Astrocyte of the cerebellum (primary cell): Measurements from ENCODE around the gene ARHGEF7.

Experiments used
- DNase-seq: peaks from one replicate; pipeline ENCODE4 v3.0.0-alpha.2; 2011; ENCODE audit warnings: low read depth
- H3K4me3 ChIP-seq: 2 replicates; pipeline ENCODE4 v1.5.1; 2011; ENCODE audit warnings: mild to moderate bottlenecking, low read depth, low read length, moderate library complexity
- in situ Hi-C: cut with HindIII; loops from 2 replicates; pipeline ENCODE4 v1.10.0; 2017; ENCODE audit warnings: low sequenced_read_pairs
- TF ChIP-seq, protein P1 (sequence below): IDR thresholded peaks from 2 replicates; pipeline ENCODE4 v1.5.1; 2012; ENCODE audit warnings: low read length, low read depth, moderate library complexity, mild to moderate bottlenecking; ENCODE audit errors: missing control alignments

The ARHGEF7 gene

DNA sequence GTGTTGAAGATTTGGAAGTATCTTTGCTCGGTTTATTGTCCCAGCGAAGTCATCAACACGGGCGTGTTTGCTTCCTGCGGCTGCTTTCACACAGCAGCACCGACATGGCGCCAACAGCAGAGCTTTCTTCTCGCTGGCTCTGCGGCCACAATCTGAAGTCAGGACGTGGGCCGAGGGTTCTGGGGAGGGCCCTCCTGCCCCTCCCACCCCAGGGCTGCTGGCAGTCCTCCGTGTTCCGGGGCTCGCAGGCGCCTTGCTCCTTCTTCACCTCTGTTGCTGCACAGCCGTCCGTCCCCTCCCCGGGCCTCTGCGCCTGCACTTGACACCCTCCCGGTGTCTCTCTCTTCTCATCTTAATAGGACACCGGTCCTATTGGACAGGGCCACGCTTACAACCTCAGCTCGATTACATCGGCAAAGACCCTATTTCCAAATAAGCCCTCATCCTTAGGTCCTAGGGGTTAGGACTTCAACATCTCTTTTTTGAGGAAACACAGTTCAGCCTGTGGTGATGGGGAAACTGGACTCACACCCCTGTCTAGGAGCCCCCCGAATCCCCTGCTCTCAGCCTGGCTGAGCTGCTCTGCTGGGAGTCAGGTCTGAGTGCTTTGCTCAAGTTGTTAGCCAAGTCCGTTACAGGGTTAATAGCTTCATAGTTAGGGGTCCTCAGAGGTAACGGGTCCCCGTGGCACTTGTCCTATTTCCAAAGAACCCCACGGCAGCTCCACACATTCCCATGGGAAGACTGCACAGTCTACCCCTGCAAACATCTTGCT is 202.6 kb downstream of the ARHGEF7 start:
- TF ChIP-seq, protein P1, sequence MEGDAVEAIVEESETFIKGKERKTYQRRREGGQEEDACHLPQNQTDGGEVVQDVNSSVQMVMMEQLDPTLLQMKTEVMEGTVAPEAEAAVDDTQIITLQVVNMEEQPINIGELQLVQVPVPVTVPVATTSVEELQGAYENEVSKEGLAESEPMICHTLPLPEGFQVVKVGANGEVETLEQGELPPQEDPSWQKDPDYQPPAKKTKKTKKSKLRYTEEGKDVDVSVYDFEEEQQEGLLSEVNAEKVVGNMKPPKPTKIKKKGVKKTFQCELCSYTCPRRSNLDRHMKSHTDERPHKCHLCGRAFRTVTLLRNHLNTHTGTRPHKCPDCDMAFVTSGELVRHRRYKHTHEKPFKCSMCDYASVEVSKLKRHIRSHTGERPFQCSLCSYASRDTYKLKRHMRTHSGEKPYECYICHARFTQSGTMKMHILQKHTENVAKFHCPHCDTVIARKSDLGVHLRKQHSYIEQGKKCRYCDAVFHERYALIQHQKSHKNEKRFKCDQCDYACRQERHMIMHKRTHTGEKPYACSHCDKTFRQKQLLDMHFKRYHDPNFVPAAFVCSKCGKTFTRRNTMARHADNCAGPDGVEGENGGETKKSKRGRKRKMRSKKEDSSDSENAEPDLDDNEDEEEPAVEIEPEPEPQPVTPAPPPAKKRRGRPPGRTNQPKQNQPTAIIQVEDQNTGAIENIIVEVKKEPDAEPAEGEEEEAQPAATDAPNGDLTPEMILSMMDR: no peak
- in situ Hi-C loops: no loop called here
- DNase-seq: no peak
- H3K4me3 ChIP-seq: no peak overlapping the region

DNA sequence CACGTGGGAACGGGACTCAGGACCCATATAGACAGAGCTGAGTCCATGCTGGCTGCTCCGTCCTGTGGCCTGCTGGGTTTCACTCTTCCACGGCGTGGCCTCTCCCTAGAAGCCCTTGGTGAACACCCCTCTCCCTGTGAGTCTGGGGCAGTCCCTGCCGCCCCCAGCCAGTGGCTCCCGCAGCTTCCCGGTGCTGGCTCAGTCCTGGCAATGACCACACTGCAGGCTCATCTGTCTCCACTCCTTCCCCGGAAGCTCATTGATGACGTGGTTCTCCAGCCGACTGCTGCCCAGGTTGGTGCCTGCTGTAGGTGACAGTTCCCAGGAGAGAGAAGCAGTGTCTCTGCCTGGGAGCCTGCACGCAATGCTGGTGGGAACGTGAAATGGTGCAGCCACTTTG is 203.3 kb downstream of the ARHGEF7 start:
- DNase-seq: no peak
- in situ Hi-C loops: no loop called here
- no peak overlapping the region for H3K4me3 ChIP-seq
- TF ChIP-seq, protein P1: no peak

DNA sequence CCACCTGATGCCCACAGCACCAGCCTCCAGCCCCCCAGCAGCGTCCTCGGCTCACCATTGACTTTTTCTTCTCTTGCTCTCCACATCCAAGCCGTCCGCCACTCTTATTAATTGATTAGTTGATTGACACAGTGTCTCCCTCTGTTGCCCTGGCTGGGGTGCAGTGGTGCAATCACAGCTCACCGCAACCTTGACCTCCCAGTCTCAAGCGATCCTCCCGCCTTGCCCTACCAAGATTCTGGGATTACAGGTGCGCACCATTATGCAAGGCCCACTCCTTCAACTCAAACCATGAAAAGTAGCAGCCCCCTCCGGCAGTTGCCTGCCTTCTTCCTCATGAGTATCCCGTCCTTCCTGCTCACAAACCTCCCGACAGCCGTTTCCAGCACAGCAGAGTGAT is 204.4 kb downstream of the ARHGEF7 start:
- H3K4me3 ChIP-seq: no peak overlapping the region
- no peak for DNase-seq
- TF ChIP-seq, protein P1: no peak
- in situ Hi-C loops: no loop called here

DNA sequence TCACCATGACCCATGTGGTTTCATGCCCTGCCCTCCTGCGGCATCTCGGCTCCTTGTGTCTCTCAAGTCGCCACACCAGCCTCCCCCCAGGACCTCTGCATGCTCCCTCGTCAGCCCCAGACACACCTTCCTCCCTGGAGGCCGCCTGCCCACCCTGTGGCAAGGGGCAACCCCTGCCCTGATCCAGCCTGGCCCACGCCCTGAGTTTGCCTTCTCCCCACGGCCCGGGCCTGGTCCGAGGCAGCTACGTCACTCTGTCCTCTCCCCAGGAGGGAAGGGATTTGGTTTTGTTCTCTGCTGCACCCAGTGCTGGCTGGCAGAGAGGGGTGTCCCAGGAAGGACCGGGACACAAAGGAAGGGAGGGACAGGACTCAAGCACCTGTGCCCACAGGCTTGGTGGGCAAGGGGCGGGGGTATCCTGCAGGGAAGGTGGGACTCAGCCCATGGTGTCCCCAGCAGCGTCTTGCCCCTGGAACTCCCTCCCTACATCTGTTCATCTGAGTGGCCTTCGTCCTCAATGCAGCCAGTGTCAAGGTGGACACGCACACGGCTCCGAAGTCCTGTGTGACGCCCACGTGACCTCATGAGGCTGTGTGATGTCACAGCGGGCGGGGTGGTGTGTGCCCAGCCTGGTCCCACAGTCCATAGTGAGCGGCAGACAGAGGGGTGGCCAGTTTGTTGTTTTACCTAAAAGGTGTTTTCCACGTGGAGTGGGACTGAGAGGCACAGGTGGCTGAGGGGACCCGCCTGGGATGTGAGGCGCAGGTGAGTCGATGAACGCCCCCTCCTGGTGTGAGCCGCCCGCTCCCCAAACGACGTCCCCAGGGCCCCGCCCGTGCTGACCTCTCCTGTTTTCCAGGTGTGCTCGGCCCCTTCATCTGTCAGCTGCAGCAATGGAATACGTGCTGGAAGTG is 205.1 kb downstream of the ARHGEF7 start, which contains the start of gene TEX29:
TEX29 (plus strand) TSS at position 645 of the 914 bp plus-strand sequence; CDS start at position 894, 249 bp downstream.
- in situ Hi-C loops: no loop called here
- no peak within 1 kb of the TSS for H3K4me3 ChIP-seq
- TF ChIP-seq, protein P1: no peak
- DNase-seq: no peak

DNA sequence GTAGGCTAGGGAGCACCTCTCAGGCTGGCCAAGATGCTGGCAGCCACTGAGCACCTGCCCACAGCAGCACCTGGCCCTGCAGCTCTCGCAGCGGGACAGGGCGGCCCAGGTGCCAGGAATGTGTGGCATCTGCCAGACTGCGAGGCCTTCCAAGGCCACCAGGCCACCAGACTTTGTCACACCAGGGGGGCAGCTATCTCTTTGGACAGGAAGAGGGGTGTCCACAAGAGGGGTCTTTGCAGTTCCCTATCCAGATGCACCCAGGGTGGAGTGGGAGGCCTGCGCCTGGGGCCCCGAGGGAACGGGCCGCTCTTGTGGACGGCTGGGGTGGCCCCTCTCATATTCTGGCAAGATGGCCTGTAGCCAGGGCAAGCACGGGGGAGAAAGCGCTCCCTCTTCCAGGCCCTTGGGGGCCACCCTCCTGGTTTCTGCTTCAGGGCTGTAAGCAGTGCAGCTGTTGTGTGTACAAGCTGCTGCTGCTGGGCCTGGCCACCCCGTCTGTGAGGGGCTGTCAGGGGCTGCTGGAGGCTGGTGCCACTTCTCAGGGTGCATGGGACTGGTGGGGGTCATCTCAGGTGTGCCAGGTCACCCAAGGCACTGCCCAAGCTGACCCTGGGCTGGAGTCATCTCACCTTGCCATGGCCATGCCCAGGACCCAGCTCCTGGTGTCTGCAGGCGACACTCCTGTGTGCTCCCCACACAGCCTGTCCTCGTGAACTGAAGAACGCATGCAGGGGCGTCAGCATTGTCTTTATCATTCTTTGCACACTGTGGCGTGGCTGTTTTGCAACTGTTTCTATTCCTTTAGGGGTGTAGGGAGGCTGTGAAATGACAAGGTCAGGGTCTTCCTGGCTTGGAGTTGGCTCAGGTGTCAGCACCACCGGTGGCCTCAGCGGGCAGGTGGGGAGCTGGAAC is 207.1 kb downstream of the ARHGEF7 start:
- no peak for DNase-seq
- H3K4me3 ChIP-seq: no peak overlapping the region
- TF ChIP-seq, protein P1: no peak
- in situ Hi-C loops: no loop called here

DNA sequence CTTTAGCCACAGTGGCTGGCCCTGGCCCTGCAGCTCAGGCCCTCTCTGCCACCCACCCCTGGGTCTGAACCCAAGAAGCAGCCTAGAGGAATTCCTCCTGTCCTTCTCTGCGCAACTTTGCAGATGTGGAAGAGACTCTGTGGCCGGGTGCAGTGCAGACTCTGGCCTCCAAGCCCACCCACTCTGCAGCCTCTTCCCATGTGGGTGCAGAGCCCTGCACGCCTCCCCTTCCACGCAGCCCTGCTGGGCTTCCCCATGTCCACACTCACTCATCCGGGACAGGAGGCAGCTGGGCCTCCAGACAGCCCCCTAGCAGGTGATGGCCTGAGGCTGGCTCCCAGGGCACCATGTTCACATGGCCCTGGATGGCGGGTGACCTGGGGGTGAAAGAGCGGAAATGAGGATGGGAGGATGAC is 207.8 kb downstream of the ARHGEF7 start:
- H3K4me3 ChIP-seq: no peak overlapping the region
- DNase-seq: no peak
- TF ChIP-seq, protein P1: no peak
- in situ Hi-C loops: no loop called here
